A549 (cell line): ENCODE results near the gene EXOC4.

ENCODE experiments used
- CBX2 ChIP-seq: fragments of 200-600 bp; sonication (generic); IDR thresholded peaks from 2 replicates; pipeline ENCODE4 v1.6.1; 2016; ENCODE audit warnings: low read depth, mild to moderate bottlenecking, borderline replicate concordance
- CHD2 ChIP-seq: fragments of 150-350 bp; IDR thresholded peaks from 2 replicates; pipeline ENCODE4 v1.6.1; 2014; ENCODE audit warnings: low read length; ENCODE audit not compliant: partially characterized antibody
- CTCF ChIP-seq: fragments of >200 bp; sonication (Bioruptor Twin); formaldehyde crosslinking; IDR thresholded peaks from 3 replicates; pipeline ENCODE4 v1.5.1; 2016
- E2F6 ChIP-seq: IDR thresholded peaks from 2 replicates; pipeline ENCODE4 v1.6.1; 2012; ENCODE audit warnings: low read depth, borderline replicate concordance
- FOSL2 ChIP-seq, 2 experiments: fragments of 450-650 bp in 1 of 2; fragments of >200 bp in 1 of 2; sonication (Bioruptor Twin) in 1 of 2; formaldehyde crosslinking; IDR thresholded peaks; 2 replicates each; pipeline versions ENCODE4 v1.5.0 to v1.6.1; 2016 to 2020; ENCODE audit warnings: mild to moderate bottlenecking in 1 of 2, moderate library complexity in 1 of 2
- GATA3 ChIP-seq: IDR thresholded peaks from 2 replicates; pipeline ENCODE4 v1.6.1; 2012; ENCODE audit warnings: borderline replicate concordance
- JUN ChIP-seq, 2 experiments: fragments of >200 bp; sonication (Bioruptor Twin); formaldehyde crosslinking; IDR thresholded peaks; 2 replicates in 1 of 2; 3 replicates in 1 of 2; pipeline ENCODE4 v1.6.1; 2016 to 2017
- JUNB ChIP-seq: fragments of >200 bp; sonication (Bioruptor Twin); formaldehyde crosslinking; IDR thresholded peaks from 2 replicates; pipeline ENCODE4 v1.6.1; 2016
- MAX ChIP-seq: IDR thresholded peaks from 2 replicates; pipeline ENCODE4 v1.6.1; 2012
- MYC ChIP-seq: IDR thresholded peaks from 2 replicates; pipeline ENCODE4 v1.6.1; 2012; ENCODE audit warnings: mild to moderate bottlenecking, inconsistent platforms, low read length, improper control_type of control experiment, borderline replicate concordance
- POLR2A ChIP-seq: IDR thresholded peaks from 2 replicates; pipeline ENCODE4 v1.6.1; 2012; ENCODE audit warnings: mild to moderate bottlenecking, low read length
- TP53 ChIP-seq: fragments of 250-450 bp; sonication (Bioruptor Pico); IDR thresholded peaks from 2 replicates; pipeline ENCODE4 v1.5.0; 2021; ENCODE audit warnings: mild to moderate bottlenecking, moderate library complexity
- USF2 ChIP-seq: fragments of 450-650 bp; IDR thresholded peaks from 2 replicates; pipeline ENCODE4 v1.6.1; 2014; ENCODE audit warnings: antibody characterized with exemption

GRCh38 chr7:134041477-134041876, 788.6 kb downstream of the EXOC4 start:
- TF ChIP-seq CTCF (no peak), USF2 (no peak), JUNB (no peak), CBX2 (no peak), JUN (IDR thresholded peaks at IDR 0.05) (no peak), CHD2 (no peak), POLR2A (no peak), MAX (no peak), TP53 (no peak), E2F6 (no peak), MYC (no peak), GATA3 (no peak), FOSL2 (IDR thresholded peaks at IDR 0.05) (no peak), FOSL2 (CRISPR knock-in tag; IDR thresholded peaks at IDR 0.05) (no peak)
